ENCODE results near the gene ARPC4.

GRCh38 chr3:9780458-9780812 lies 12.4 kb upstream of the ARPC4 start:
- TF ChIP-seq, protein P1, sequence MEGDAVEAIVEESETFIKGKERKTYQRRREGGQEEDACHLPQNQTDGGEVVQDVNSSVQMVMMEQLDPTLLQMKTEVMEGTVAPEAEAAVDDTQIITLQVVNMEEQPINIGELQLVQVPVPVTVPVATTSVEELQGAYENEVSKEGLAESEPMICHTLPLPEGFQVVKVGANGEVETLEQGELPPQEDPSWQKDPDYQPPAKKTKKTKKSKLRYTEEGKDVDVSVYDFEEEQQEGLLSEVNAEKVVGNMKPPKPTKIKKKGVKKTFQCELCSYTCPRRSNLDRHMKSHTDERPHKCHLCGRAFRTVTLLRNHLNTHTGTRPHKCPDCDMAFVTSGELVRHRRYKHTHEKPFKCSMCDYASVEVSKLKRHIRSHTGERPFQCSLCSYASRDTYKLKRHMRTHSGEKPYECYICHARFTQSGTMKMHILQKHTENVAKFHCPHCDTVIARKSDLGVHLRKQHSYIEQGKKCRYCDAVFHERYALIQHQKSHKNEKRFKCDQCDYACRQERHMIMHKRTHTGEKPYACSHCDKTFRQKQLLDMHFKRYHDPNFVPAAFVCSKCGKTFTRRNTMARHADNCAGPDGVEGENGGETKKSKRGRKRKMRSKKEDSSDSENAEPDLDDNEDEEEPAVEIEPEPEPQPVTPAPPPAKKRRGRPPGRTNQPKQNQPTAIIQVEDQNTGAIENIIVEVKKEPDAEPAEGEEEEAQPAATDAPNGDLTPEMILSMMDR (IDR thresholded peaks at IDR 0.05; ENCODE audit: low read length), result no peak
- TF ChIP-seq EZH2 (optimal IDR thresholded peaks at IDR 0.05; ENCODE audit: low read depth, low read length) (no peak), EZH2phosphoT487 (IDR thresholded peaks at IDR 0.05; ENCODE audit: low read length) (no peak)

Data from MM.1S (cell line).